SK-N-DZ (cell line): ENCODE data around the gene OSBPL10.
"Not testable (repeated sequence)": the region's sequence is repeated elsewhere in the genome, so short reads cannot be mapped to it uniquely, and the experiment has no call there.

Experiments used
- DNase-seq: peaks from one replicate; pipeline ENCODE4 v3.0.0-alpha.2; 2015; ENCODE audit warnings: low spot score

Gene OSBPL10

GRCh38 chr3:31993843-31994242 lies 12.8 kb upstream of the OSBPL10 start:
- no peak for DNase-seq

- DNase-seq: not testable (repeated sequence)
These were observed 11.9 kb upstream of the OSBPL10 start for GRCh38 chr3:31992995-31993394.

- no peak for DNase-seq
These were observed 7.2 kb upstream of the OSBPL10 start for GRCh38 chr3:31988271-31988670.

GRCh38 chr3:31985831-31986230 lies 4.8 kb upstream of the OSBPL10 start:
- no peak for DNase-seq

- no peak for DNase-seq
These were observed 3.3 kb upstream of the OSBPL10 start for GRCh38 chr3:31984321-31984720.

- peak; percentile 23 for DNase-seq
These were observed 394 bp downstream of the OSBPL10 start for GRCh38 chr3:31980530-31981205.

- DNase-seq: no peak
These were observed 1.9 kb downstream of the OSBPL10 start for GRCh38 chr3:31979001-31979697.

GRCh38 chr3:31978553-31978952 lies 2.5 kb downstream of the OSBPL10 start:
- DNase-seq: no peak

- DNase-seq: no peak
These were observed 3.3 kb downstream of the OSBPL10 start for GRCh38 chr3:31977736-31978135.

- DNase-seq: no peak
These were observed 4.8 kb downstream of the OSBPL10 start for GRCh38 chr3:31976302-31976701.

GRCh38 chr3:31974964-31975363 lies 6.1 kb downstream of the OSBPL10 start:
- DNase-seq: no peak

GRCh38 chr3:31974471-31974870 lies 6.6 kb downstream of the OSBPL10 start:
- no peak for DNase-seq

- no peak for DNase-seq
These were observed 7.2 kb downstream of the OSBPL10 start for GRCh38 chr3:31973837-31974236.

- DNase-seq: no peak
These were observed 8.0 kb downstream of the OSBPL10 start for GRCh38 chr3:31973081-31973480.

- DNase-seq: no peak
These were observed 9.5 kb downstream of the OSBPL10 start for GRCh38 chr3:31971607-31972006.

GRCh38 chr3:31968927-31969418 lies 12.1 kb downstream of the OSBPL10 start:
- no peak for DNase-seq

GRCh38 chr3:31968369-31968926 lies 12.6 kb downstream of the OSBPL10 start:
- DNase-seq: no peak

- DNase-seq: no peak
These were observed 13.5 kb downstream of the OSBPL10 start for GRCh38 chr3:31967592-31967991.

GRCh38 chr3:31966978-31967591 lies 14.0 kb downstream of the OSBPL10 start:
- no peak for DNase-seq

- DNase-seq: no peak
These were observed 18.3 kb downstream of the OSBPL10 start for GRCh38 chr3:31962801-31963205.

GRCh38 chr3:31960793-31961431 lies 20.1 kb downstream of the OSBPL10 start:
- no peak for DNase-seq
